Measurements from ENCODE around the gene ANKRD10. TPM values are rescaled to one million over a fixed set of nuclear protein-coding genes. Genes with fewer than 3 reads are reported as not detected.

Gene ANKRD10
- total and polyA plus RNA-seq, 2 of the 8 experiments (the other 6 are each of a cell fraction or from before 2014, with no cell fraction given), result 146 to 218 TPM

- TF ChIP-seq TAF1 (IDR thresholded peaks at IDR 0.05; ENCODE audit: low read depth, low read length), result no peak
- TF ChIP-seq KDM4A (IDR thresholded peaks at IDR 0.05; ENCODE audit: low read depth, low read length, severe bottlenecking), result no peak
- TF ChIP-seq EGR1 (IDR thresholded peaks at IDR 0.05; ENCODE audit: borderline replicate concordance, low read depth, low read length), result no peak
- no peak for TF ChIP-seq JUN (IDR thresholded peaks at IDR 0.05; ENCODE audit: low read depth, low read length)
These were observed 39.6 kb downstream of the ANKRD10 start (continued) for GRCh38 chr13:110875241-110875640.

Data from H1 (cell line).